GM23248 (cell line): Measurements from ENCODE around the gene RIBC1. TPM values are rescaled to one million over a fixed set of nuclear protein-coding genes. Genes with fewer than 3 reads are reported as not detected.

ENCODE experiments used
- DNase-seq: peaks from one replicate; pipeline ENCODE4 v3.0.0-alpha.2; 2015
- H2AFZ ChIP-seq: fragments of 200-600 bp; sonication (generic); 2 replicates; pipeline ENCODE4 v1.6.1; 2016; ENCODE audit warnings: antibody characterized with exemption
- H3F3A ChIP-seq: fragments of 200-600 bp; sonication (generic); 2 replicates; pipeline ENCODE4 v1.6.1; 2016; ENCODE audit warnings: mild to moderate bottlenecking, antibody characterized with exemption, mixed run types; ENCODE audit not compliant: insufficient read depth
- H3K27ac ChIP-seq: fragments of 200-600 bp; sonication (generic); 2 replicates; pipeline ENCODE4 v1.5.1; 2016; ENCODE audit warnings: mild to moderate bottlenecking
- H3K27me3 ChIP-seq: fragments of 200-600 bp; sonication (generic); replicated peaks from 2 replicates; pipeline ENCODE4 v1.6.1; 2016; ENCODE audit warnings: mild to moderate bottlenecking; ENCODE audit not compliant: insufficient read depth
- H3K36me3 ChIP-seq: fragments of 200-600 bp; sonication (generic); 2 replicates; pipeline ENCODE4 v1.6.1; 2016; ENCODE audit warnings: low read depth, mild to moderate bottlenecking
- H3K4me1 ChIP-seq: fragments of 200-600 bp; sonication (generic); 2 replicates; pipeline ENCODE4 v1.6.1; 2016; ENCODE audit warnings: mild to moderate bottlenecking; ENCODE audit not compliant: insufficient read depth
- H3K4me2 ChIP-seq: fragments of 200-600 bp; sonication (generic); one replicate; pipeline ENCODE4 v1.6.1; 2016; ENCODE audit warnings: mild to moderate bottlenecking; ENCODE audit not compliant: unreplicated experiment
- H3K4me3 ChIP-seq: fragments of 200-600 bp; sonication (generic); 2 replicates; pipeline ENCODE4 v1.5.1; 2016; ENCODE audit warnings: mild to moderate bottlenecking
- H3K79me2 ChIP-seq: fragments of 200-600 bp; sonication (generic); 2 replicates; pipeline ENCODE4 v1.6.1; 2016; ENCODE audit warnings: mild to moderate bottlenecking; ENCODE audit not compliant: insufficient read depth
- H3K9ac ChIP-seq: fragments of 200-600 bp; sonication (generic); 2 replicates; pipeline ENCODE4 v1.6.1; 2016; ENCODE audit warnings: mild to moderate bottlenecking
- H3K9me2 ChIP-seq: fragments of 200-600 bp; sonication (generic); 2 replicates; pipeline ENCODE4 v1.6.1; 2016; ENCODE audit warnings: mixed run types, mild to moderate bottlenecking, moderate library complexity; ENCODE audit not compliant: insufficient read depth
- H3K9me3 ChIP-seq: fragments of 200-600 bp; sonication (generic); one replicate; pipeline ENCODE4 v1.6.1; 2017; ENCODE audit warnings: low read depth
- H4K20me1 ChIP-seq: fragments of 200-600 bp; sonication (generic); 2 replicates; pipeline ENCODE4 v1.6.0; 2016; ENCODE audit not compliant: insufficient read depth
- EZH2 ChIP-seq: fragments of 200-600 bp; sonication (generic); IDR thresholded peaks from 2 replicates; pipeline ENCODE4 v1.6.1; 2018; ENCODE audit warnings: antibody characterized with exemption, mild to moderate bottlenecking; ENCODE audit not compliant: insufficient read depth, poor library complexity, severe bottlenecking
- EZH2phosphoT487 ChIP-seq: fragments of 200-600 bp; sonication (generic); IDR thresholded peaks from 2 replicates; pipeline ENCODE4 v1.6.1; 2018; ENCODE audit warnings: antibody characterized with exemption, moderate library complexity, mild to moderate bottlenecking, low read depth; ENCODE audit not compliant: insufficient read depth
- WGBS, 2 experiments: methylation state at CpG; one replicate each; pipeline ENCODE4 v1.1.6; 2015 to 2017; ENCODE audit warnings: low lambda C conversion rate in 2 of 2, low coverage in 1 of 2; ENCODE audit errors: missing lambda C conversion rate in 2 of 2; 5-methylcytosine and 5-hydroxymethylcytosine counted together
- in situ Hi-C: fragments of 300-500 bp; cut with MboI; formaldehyde crosslinking; loops from 2 replicates; pipeline ENCODE4 v1.15.0; 2020
- polyA plus RNA-seq: library from polyadenylated mRNA; unstranded; fragments of >200 nt; fragmentation: Nextera tagmentation; extraction: Ambion mirVana; gene quantifications from 2 replicates; pipeline ENCODE4 v1.2.1, GENCODE V29; 2016
- total RNA-seq: library from RNA; depleted of rRNA; stranded (reverse); fragments of >200 nt; shearing (Covaris generic); gene quantifications from 2 replicates; pipeline ENCODE4 v1.2.3, GENCODE V29; 2014

Gene RIBC1
- total and polyA plus RNA-seq, 2 experiments from 2014 or later, result 0.32 to 0.48 TPM

GRCh38 chrX:53383376-53384076 lies 39.1 kb upstream of the RIBC1 start:
- H3K79me2 ChIP-seq, result no peaks in the 10 kb centered on the region
- H3K9ac ChIP-seq, result no peak overlapping the region
- no peak overlapping the region for H3K27ac ChIP-seq
- H4K20me1 ChIP-seq, result no peaks in the 10 kb centered on the region
- no peaks in the 10 kb centered on the region for H3K27me3 ChIP-seq
- no peaks in the 10 kb centered on the region for H3K36me3 ChIP-seq
- in situ Hi-C loops, result no loop called here
- no peak for DNase-seq
- H3K9me2 ChIP-seq, result no peaks in the 10 kb centered on the region
- no peaks in the 10 kb centered on the region for H3K4me1 ChIP-seq
- no peak overlapping the region for H3K4me2 ChIP-seq
- H3K9me3 ChIP-seq, result no peaks in the 10 kb centered on the region
- TF ChIP-seq EZH2phosphoT487 (no peak), EZH2 (no peak)
- H3F3A ChIP-seq, result no peaks in the 10 kb centered on the region
- no peak overlapping the region for H3K4me3 ChIP-seq
- WGBS, 2 experiments, result 68 to 81% methylated on average over 3 to 4 of the region's 4 CpGs
- no peak overlapping the region for H2AFZ ChIP-seq

- no peak overlapping the region for H3K4me3 ChIP-seq
- H3K4me1 ChIP-seq, result no peaks in the 10 kb centered on the region
- in situ Hi-C loops, result no loop called here
- no peaks in the 10 kb centered on the region for H3F3A ChIP-seq
- TF ChIP-seq EZH2phosphoT487 (no peak), EZH2 (no peak)
- WGBS, 2 experiments, result 92 to 98% methylated on average over 2 of the region's 2 CpGs
- DNase-seq, result no peak
- H3K79me2 ChIP-seq, result no peaks in the 10 kb centered on the region
- no peaks in the 10 kb centered on the region for H3K9me2 ChIP-seq
- no peaks in the 10 kb centered on the region for H4K20me1 ChIP-seq
- H3K9ac ChIP-seq, result no peak overlapping the region
- H2AFZ ChIP-seq, result no peak overlapping the region
- no peak overlapping the region for H3K4me2 ChIP-seq
- H3K9me3 ChIP-seq, result no peaks in the 10 kb centered on the region
- H3K27me3 ChIP-seq, result no peaks in the 10 kb centered on the region
- H3K27ac ChIP-seq, result no peak overlapping the region
- H3K36me3 ChIP-seq, result no peaks in the 10 kb centered on the region; the same call in 1 of the 2 replicates
Observed at GRCh38 chrX:53395605-53396298, 26.9 kb upstream of the RIBC1 start.

- Histone ChIP-seq H3K4me1 (no peaks in the 10 kb centered on the region), H3K4me3 (no peak overlapping the region), H3K27ac (no peak overlapping the region), H3F3A (no peaks in the 10 kb centered on the region), H3K9me2 (no peaks in the 10 kb centered on the region), H3K4me2 (no peak overlapping the region), H3K9me3 (no peaks in the 10 kb centered on the region), H3K36me3 (no peaks in the 10 kb centered on the region; the same call in 1 of the 2 replicates), H4K20me1 (no peaks in the 10 kb centered on the region), H3K27me3 (no peaks in the 10 kb centered on the region), H2AFZ (no peak overlapping the region), H3K9ac (no peak overlapping the region), H3K79me2 (no peaks in the 10 kb centered on the region)
- in situ Hi-C loops, result no loop called here
- TF ChIP-seq EZH2phosphoT487 (no peak), EZH2 (no peak)
- peak; percentile 25 for DNase-seq
- 100% methylated on average over 1 of the region's 1 CpG for WGBS, 2 experiments
Observed at GRCh38 chrX:53398216-53398615, 24.5 kb upstream of the RIBC1 start.

DNA sequence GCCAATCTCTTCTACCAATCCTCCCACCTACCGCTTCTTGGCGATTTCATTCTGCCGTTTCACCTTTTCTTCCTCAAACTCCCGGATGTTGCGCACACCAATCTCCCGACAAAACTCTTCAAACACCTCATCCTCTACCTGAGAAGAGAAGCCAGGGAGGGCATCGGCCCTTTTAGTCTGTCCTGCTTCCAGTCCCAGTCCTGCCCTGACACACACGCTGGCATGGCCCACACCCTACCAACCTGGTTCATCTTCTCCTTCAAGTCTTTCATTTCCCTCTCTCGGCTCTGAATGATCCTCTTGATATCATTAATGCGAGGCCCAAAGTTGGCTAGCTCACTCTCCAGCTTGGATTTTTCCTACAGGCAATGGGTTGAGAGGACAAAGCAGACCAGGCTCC lies 19.1 kb upstream of the RIBC1 start:
- in situ Hi-C loops, result no loop called here
- H3K27me3 ChIP-seq, result no peaks in the 10 kb centered on the region
- H4K20me1 ChIP-seq, result no peaks in the 10 kb centered on the region
- H3K9me3 ChIP-seq, result no peaks in the 10 kb centered on the region
- no peaks in the 10 kb centered on the region for H3F3A ChIP-seq
- no peak overlapping the region for H3K4me2 ChIP-seq
- no peak overlapping the region for H2AFZ ChIP-seq
- no peaks in the 10 kb centered on the region for H3K9me2 ChIP-seq
- H3K4me3 ChIP-seq, result no peak overlapping the region
- no peaks in the 10 kb centered on the region for H3K4me1 ChIP-seq
- no peak for DNase-seq
- no peak overlapping the region for H3K27ac ChIP-seq
- no peaks in the 10 kb centered on the region for H3K79me2 ChIP-seq
- H3K36me3 ChIP-seq, result no peaks in the 10 kb centered on the region
- 98 to 99% methylated on average over 9 to 10 of the region's 10 CpGs for WGBS, 2 experiments
- no peak overlapping the region for H3K9ac ChIP-seq
- TF ChIP-seq EZH2, result no peak
- no peak for TF ChIP-seq EZH2phosphoT487
